ENCODE results near the gene ANKRD23.
"Not testable (repeated sequence)": the region's sequence is repeated elsewhere in the genome, so short reads cannot be mapped to it uniquely, and the experiment has no call there.

Gene ANKRD23

GRCh38 chr2:96863056-96863455, 19.2 kb upstream of the ANKRD23 start:
- DNase-seq (ENCODE audit: low spot score), result not testable (repeated sequence)

- no peak for DNase-seq (ENCODE audit: low spot score)
These were observed 17.3 kb upstream of the ANKRD23 start for GRCh38 chr2:96861074-96861473.

GRCh38 chr2:96860065-96861029, 16.5 kb upstream of the ANKRD23 start:
- no peak for DNase-seq (ENCODE audit: low spot score)

- no peak for DNase-seq (ENCODE audit: low spot score)
These were observed 15.9 kb upstream of the ANKRD23 start for GRCh38 chr2:96859681-96860064.

- DNase-seq (ENCODE audit: low spot score), result no peak
These were observed 15.4 kb upstream of the ANKRD23 start for GRCh38 chr2:96859099-96859649.

GRCh38 chr2:96857667-96858372, 14.0 kb upstream of the ANKRD23 start, which contains the start of gene ANKRD39:
Gene ANKRD39, minus strand, starts transcription at chr2:96858016. Its CDS starts 29 bp downstream, at chr2:96857987.
- peak; percentile 99 for DNase-seq (ENCODE audit: low spot score)

- no peak for DNase-seq (ENCODE audit: low spot score)
These were observed 13.2 kb upstream of the ANKRD23 start for GRCh38 chr2:96856776-96857666.

GRCh38 chr2:96853321-96853720, 9.5 kb upstream of the ANKRD23 start:
- no peak for DNase-seq (ENCODE audit: low spot score)

GRCh38 chr2:96852667-96853066, 8.8 kb upstream of the ANKRD23 start:
- DNase-seq (ENCODE audit: low spot score), result no peak

- no peak for DNase-seq (ENCODE audit: low spot score)
These were observed 4.4 kb upstream of the ANKRD23 start for GRCh38 chr2:96848264-96848663.

GRCh38 chr2:96847586-96847985, 3.8 kb upstream of the ANKRD23 start:
- DNase-seq (ENCODE audit: low spot score), result no peak

GRCh38 chr2:96846825-96847224, 3.0 kb upstream of the ANKRD23 start:
- no peak for DNase-seq (ENCODE audit: low spot score)

GRCh38 chr2:96844405-96844808, 586 bp upstream of the ANKRD23 start:
- no peak for DNase-seq (ENCODE audit: low spot score)

- DNase-seq (ENCODE audit: low spot score), result no peak
These were observed 1.2 kb downstream of the ANKRD23 start for GRCh38 chr2:96842600-96842999.

- DNase-seq (ENCODE audit: low spot score), result no peak
These were observed 1.9 kb downstream of the ANKRD23 start for GRCh38 chr2:96841701-96842495.

GRCh38 chr2:96839875-96840850, 3.7 kb downstream of the ANKRD23 start:
- DNase-seq (ENCODE audit: low spot score), result no peak

GRCh38 chr2:96839293-96839874, 4.4 kb downstream of the ANKRD23 start:
- DNase-seq (ENCODE audit: low spot score), result no peak

- no peak for DNase-seq (ENCODE audit: low spot score)
These were observed 5.2 kb downstream of the ANKRD23 start for GRCh38 chr2:96838345-96839292.
